ENCODE results near the gene CLDND2. TPM values are rescaled to one million over a fixed set of nuclear protein-coding genes. Genes with fewer than 3 reads are reported as not detected.

The CLDND2 gene
- total RNA-seq, 2 experiments from 2014 or later, result 1.9 TPM; not detected in 1

DNA sequence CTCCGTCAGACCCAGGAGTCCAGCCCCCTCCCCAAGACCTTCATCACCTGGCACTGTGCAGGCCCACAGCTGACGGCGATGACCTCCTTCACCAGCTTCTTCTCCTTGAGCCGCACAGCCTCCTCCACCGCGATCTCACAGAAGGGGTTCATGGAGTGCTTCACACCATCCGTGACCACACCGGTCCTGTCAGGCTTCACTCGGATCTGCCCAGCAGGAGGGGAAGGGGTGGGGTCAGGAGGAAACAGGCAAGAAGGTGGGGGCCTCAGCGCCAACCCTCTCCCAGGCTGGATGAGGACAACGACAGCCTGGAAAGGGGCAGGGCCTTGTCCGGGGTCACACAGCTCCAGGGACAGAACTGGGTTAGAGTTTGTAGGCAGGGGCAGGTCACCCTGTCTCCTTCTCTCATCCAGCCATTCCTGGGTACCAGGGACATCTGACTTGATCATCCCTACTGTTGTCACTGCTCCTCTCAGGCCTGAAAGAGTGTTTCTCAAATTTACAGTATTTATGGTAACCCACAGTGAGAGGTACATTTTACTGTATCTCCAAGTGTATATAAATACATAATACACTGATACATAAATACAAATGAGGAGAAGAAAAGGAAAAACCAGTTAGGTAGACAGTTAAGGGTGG, 14.6 kb downstream of the CLDND2 start:
- BruUV-seq (replicated peaks), result no TSS peak
- Histone ChIP-seq H3K9me3 (ENCODE audit: low read length) (no peaks in the 10 kb centered on the region), H2AFZ (ENCODE audit: low read length) (no peak overlapping the region), H3K27ac (ENCODE audit: low read depth, low read length, poor library complexity, severe bottlenecking) (no peak overlapping the region), H3K36me3 (ENCODE audit: insufficient read depth, low read length) (no peaks in the 10 kb centered on the region), H3K9me2 (ENCODE audit: insufficient read depth, low read length) (no peaks in the 10 kb centered on the region), H3K4me1 (ENCODE audit: insufficient read depth, low read length, poor library complexity, severe bottlenecking) (no peaks in the 10 kb centered on the region), H4K20me1 (ENCODE audit: insufficient read depth, low read length) (no peaks in the 10 kb centered on the region), H3K4me2 (ENCODE audit: low read length) (no peak overlapping the region), H3K79me2 (ENCODE audit: insufficient read depth, low read depth, low read length) (no peaks in the 10 kb centered on the region), H3K4me3 (ENCODE audit: low read depth, low read length, poor library complexity, severe bottlenecking) (no peak overlapping the region)
- intact Hi-C loops (cut with micrococcal nuclease; ENCODE audit: unreplicated experiment), result no loop called here
- ChIA-PET CTCF (ENCODE audit: unreplicated experiment) (no interaction called here), POLR2A (interaction anchor here (0.8 kb wide), 1 partner anchor 11 kb away, joined by 3 read pairs; no protein-coding TSS in a partner anchor)
- no peak for DNase-seq (ENCODE audit: low spot score)
- TF ChIP-seq EZH2phosphoT487 (IDR thresholded peaks at IDR 0.05; ENCODE audit: borderline replicate concordance, low read depth, low read length) (no peak), CTCF (conservative IDR thresholded peaks at IDR 0.05; ENCODE audit: low read length) (no peak)

DNA sequence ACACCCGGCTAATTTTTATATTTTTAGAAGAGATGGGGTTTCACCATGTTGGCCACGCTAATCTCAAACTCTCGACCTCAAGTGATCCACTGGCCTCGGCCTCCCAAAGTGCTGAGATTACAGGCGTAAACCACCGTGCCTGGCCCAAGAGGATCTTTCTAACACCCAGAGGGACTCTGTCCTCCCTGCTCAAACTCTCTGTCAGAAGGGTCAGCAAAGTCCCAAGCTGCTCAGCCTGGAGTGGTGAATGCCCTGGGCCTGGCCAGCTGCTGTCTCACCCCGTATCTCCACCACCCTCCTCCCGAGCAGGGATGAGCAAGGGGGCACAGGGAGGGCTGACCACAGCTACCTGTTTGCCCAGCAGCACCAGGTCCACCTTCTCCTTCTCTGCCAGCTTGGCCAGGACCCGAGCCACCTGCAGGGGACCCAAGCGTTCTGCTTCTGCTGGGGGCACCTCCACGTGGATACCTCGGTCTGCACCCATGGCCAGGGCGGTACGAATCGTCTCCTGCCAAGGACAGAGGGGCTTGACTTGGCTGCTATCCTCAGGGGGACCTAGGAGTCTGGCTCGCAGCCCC, 15.9 kb downstream of the CLDND2 start:
- H3K9me2 ChIP-seq (ENCODE audit: insufficient read depth, low read length), result no peaks in the 10 kb centered on the region
- no peak overlapping the region for H2AFZ ChIP-seq (ENCODE audit: low read length)
- BruUV-seq (replicated peaks), result no TSS peak
- no peak overlapping the region for H3K4me2 ChIP-seq (ENCODE audit: low read length)
- H3K36me3 ChIP-seq (ENCODE audit: insufficient read depth, low read length), result no peaks in the 10 kb centered on the region
- H4K20me1 ChIP-seq (ENCODE audit: insufficient read depth, low read length), result no peaks in the 10 kb centered on the region
- H3K4me1 ChIP-seq (ENCODE audit: insufficient read depth, low read length, poor library complexity, severe bottlenecking), result no peaks in the 10 kb centered on the region
- H3K27ac ChIP-seq (ENCODE audit: low read depth, low read length, poor library complexity, severe bottlenecking), result no peak overlapping the region
- H3K4me3 ChIP-seq (ENCODE audit: low read depth, low read length, poor library complexity, severe bottlenecking), result no peak overlapping the region
- H3K9me3 ChIP-seq (ENCODE audit: low read length), result no peaks in the 10 kb centered on the region
- ChIA-PET POLR2A (no interaction called here), CTCF (ENCODE audit: unreplicated experiment) (no interaction called here)
- H3K79me2 ChIP-seq (ENCODE audit: insufficient read depth, low read depth, low read length), result no peaks in the 10 kb centered on the region
- TF ChIP-seq EZH2phosphoT487 (IDR thresholded peaks at IDR 0.05; ENCODE audit: borderline replicate concordance, low read depth, low read length) (no peak), CTCF (conservative IDR thresholded peaks at IDR 0.05; ENCODE audit: low read length) (no peak)
- intact Hi-C loops (cut with micrococcal nuclease; ENCODE audit: unreplicated experiment), result no loop called here
- DNase-seq (ENCODE audit: low spot score), result no peak

DNA sequence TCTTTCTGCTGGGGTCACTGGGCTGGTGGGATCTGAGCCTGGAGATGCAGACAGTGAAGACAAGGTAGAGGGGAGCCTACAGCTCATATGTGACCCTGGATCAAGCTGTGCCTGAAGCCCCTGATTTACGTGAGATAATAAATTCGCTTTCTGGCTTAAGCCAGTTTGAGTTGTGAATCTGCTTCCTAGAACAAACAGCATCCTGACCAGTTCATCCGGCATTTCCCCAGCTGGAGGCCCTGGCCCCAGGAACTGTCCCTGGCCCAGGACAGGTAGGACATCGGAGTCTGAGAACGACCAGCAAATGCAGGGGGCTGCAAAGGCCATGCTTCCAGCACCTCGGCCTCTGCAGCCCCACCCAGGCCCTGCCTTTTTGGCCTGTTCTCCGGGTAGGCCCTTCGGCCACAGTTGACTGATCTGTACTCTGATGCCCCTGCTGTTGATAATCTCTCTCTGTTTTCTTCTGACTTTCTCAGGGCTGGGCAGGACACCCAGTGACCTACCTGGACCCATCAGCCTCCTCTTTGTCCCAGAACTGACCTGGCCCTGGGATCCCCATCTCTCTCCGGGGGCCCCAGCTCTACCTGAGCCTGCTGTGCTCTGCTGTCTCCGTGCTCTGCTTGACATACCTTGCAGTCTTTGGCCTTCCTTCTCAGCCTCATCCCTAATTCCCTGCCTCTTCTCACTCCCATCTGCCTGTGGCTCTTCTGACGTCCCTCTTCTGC, 17.4 kb downstream of the CLDND2 start:
- H3K4me3 ChIP-seq (ENCODE audit: low read depth, low read length, poor library complexity, severe bottlenecking), result no peak overlapping the region
- intact Hi-C loops (cut with micrococcal nuclease; ENCODE audit: unreplicated experiment), result no loop called here
- ChIA-PET CTCF (ENCODE audit: unreplicated experiment) (no interaction called here), POLR2A (no interaction called here)
- no peaks in the 10 kb centered on the region for H3K9me2 ChIP-seq (ENCODE audit: insufficient read depth, low read length)
- H3K4me2 ChIP-seq (ENCODE audit: low read length), result no peak overlapping the region
- H4K20me1 ChIP-seq (ENCODE audit: insufficient read depth, low read length), result no peaks in the 10 kb centered on the region
- no peaks in the 10 kb centered on the region for H3K4me1 ChIP-seq (ENCODE audit: insufficient read depth, low read length, poor library complexity, severe bottlenecking)
- H3K9me3 ChIP-seq (ENCODE audit: low read length), result no peaks in the 10 kb centered on the region
- H3K36me3 ChIP-seq (ENCODE audit: insufficient read depth, low read length), result no peaks in the 10 kb centered on the region
- no peak overlapping the region for H3K27ac ChIP-seq (ENCODE audit: low read depth, low read length, poor library complexity, severe bottlenecking)
- H3K79me2 ChIP-seq (ENCODE audit: insufficient read depth, low read depth, low read length), result no peaks in the 10 kb centered on the region
- no peak for DNase-seq (ENCODE audit: low spot score)
- BruUV-seq (replicated peaks), result no TSS peak
- H2AFZ ChIP-seq (ENCODE audit: low read length), result no peak overlapping the region
- no peak for TF ChIP-seq EZH2phosphoT487 (IDR thresholded peaks at IDR 0.05; ENCODE audit: borderline replicate concordance, low read depth, low read length)
- TF ChIP-seq CTCF (conservative IDR thresholded peaks at IDR 0.05; ENCODE audit: low read length), result no peak
